Femur (tissue), 1 donor: ENCODE data around the gene CFAP69.

ENCODE experiments used
- DNase-seq: peaks from one replicate; pipeline ENCODE4 v3.0.0-alpha.2; 2017

CFAP69 gene, protein sequence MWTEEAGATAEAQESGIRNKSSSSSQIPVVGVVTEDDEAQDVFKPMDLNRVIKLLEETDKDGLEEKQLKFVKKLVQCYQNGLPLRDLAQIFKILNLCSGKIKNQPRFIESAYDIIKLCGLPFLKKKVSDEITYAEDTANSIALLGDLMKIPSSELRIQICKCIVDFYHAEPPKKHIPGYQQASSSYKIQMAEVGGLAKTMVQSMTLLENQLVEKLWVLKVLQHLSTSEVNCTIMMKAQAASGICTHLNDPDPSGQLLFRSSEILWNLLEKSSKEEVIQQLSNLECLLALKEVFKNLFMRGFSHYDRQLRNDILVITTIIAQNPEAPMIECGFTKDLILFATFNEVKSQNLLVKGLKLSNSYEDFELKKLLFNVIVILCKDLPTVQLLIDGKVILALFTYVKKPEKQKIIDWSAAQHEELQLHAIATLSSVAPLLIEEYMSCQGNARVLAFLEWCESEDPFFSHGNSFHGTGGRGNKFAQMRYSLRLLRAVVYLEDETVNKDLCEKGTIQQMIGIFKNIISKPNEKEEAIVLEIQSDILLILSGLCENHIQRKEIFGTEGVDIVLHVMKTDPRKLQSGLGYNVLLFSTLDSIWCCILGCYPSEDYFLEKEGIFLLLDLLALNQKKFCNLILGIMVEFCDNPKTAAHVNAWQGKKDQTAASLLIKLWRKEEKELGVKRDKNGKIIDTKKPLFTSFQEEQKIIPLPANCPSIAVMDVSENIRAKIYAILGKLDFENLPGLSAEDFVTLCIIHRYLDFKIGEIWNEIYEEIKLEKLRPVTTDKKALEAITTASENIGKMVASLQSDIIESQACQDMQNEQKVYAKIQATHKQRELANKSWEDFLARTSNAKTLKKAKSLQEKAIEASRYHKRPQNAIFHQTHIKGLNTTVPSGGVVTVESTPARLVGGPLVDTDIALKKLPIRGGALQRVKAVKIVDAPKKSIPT

DNA sequence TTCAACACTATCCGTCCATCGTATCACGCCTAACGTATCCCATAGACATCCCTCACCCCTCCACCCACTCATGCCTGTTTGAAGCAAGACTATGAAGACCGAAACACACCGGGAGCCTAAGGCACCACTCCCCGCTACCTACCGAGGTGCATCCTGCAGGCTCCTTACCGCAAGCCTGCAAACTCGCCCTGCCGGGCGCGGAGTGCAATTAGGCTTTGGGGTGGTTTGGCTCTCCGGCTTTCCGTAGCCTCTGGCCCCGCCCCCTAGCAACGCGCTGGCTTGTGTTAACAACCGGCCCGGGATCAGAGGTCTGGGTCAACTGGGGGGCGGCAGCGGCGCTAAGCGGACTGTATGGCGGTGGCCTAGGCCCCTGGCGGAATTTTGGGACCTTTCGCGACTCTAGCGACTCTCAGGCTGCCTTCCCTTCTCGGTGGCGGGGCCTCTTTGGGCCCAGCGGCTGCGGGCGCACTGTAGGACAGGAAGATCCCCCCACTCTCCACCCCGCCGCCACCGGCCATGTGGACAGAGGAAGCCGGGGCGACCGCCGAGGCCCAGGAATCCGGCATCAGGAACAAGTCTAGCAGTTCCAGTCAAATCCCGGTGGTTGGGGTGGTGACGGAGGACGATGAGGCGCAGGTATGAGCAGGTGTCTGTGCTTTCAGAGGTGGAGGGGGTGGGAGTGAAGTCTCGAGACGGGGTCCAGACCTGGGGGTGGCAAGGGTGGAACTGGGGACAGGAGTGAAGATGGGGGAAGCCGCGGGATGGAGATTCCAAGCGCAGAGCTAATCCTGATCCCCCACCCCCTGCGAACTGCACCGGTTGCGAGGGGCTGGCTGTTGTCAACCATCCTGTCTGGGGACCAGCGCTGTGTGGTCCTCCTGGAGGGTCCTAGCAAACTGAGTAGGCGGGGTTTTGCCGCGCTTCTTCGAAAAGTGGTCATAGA is at the start of gene CFAP69:
CFAP69 (plus strand) TSS at position 266 of the 943 bp plus-strand sequence; CDS start at position 517, 251 bp downstream.
- DNase-seq, result peak; percentile 93

DNA sequence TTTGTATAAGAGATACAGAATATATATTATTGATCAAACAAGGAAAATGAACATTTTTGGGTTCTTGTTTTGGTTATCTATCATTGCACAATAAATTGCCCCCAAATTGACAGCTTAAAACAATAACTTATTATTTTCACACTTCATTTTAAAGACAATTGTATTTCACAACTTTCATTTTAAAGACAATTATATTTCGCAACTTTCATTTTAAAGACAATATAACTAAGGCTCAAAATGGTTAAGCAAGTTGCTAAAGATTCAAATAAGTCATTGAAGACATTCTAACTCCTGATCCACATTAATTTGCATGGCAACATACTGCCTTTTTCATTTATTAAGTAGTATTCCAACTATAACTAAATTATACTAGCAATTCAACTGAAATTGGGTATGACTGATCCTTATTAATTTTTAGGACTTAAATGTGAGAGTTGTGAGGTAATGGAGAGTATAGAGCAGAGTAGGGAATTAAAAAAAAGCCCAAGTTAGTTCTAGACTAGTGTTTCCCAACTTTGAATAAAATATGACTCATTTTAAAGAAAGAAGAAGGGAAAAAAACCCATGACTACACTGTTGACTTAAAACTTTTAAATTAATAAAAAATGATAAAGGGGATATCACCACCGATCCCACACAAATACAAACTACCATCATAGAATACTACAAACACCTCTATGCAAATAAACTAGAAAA is 43.3 kb upstream of the CFAP69 start:
- no peak for DNase-seq

DNA sequence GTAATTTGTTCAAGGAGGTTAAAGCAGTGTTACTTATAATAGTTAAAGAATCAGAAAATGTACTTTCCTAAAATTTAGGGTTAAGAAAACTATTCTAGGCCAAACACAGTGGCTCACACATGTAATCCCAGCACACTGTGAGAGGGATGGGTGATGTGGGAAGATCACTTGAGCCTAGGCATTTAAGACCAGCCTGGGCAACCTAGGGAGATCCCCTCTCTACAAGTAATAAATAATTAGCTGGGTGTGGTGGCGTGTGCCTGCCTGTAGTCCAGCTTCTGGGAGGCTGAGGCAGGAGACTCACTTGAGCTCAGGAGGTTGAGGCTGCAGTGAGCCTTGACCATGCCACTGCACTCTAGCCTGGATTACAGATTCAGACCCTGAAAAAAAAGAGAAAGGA is 37.0 kb upstream of the CFAP69 start:
- no peak for DNase-seq

DNA sequence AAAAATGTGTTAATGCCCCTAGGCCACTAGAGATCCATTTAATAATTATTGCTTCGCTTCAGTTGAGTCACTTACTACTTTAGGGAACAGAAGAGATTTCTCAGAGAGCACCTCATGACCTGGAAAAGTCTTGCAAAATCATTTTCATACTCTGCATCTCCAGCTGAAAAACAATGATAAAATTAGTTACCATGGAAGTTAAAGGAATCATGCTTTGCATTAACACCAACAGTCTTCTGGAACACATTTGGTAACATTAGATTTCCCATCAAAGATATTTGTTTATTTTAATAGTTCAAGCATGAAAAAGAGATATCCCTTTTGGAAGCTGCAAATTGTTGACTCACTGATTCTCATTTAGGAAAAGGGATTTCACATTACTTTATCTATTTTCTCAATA is 35.2 kb upstream of the CFAP69 start:
- DNase-seq, result no peak

GRCh38 chr7:90210475-90210874 is 34.5 kb upstream of the CFAP69 start:
- no peak for DNase-seq

DNA sequence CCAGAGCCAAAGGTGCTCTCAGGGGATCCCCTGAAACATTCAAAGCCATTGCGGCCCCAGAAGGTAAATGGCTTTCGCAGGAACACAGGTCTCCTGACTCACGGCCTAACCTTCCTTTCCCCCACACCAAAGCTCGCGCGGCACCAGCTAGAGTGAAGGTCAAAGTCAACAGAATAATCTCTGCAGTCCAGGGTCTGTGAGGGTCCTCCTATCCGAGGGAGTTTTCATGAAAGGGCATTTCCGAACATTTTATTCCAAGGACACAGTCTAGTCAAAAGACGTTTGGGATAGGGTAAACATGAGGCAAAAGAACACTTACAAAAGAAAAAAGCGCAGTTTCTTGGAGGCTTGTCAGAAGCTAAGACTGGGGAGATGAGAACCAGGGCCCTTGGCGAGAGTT is 34.0 kb upstream of the CFAP69 start:
- peak; percentile 25 for DNase-seq

GRCh38 chr7:90211391-90212148 is 33.4 kb upstream of the CFAP69 start, which contains the start of gene STEAP2:
Gene STEAP2, plus strand, starts transcription at chr7:90211740. Its CDS starts 13,343 bp downstream, at chr7:90225083.
- peak; percentile 94 for DNase-seq

GRCh38 chr7:90212149-90212495 is 32.9 kb upstream of the CFAP69 start:
- no peak for DNase-seq

DNA sequence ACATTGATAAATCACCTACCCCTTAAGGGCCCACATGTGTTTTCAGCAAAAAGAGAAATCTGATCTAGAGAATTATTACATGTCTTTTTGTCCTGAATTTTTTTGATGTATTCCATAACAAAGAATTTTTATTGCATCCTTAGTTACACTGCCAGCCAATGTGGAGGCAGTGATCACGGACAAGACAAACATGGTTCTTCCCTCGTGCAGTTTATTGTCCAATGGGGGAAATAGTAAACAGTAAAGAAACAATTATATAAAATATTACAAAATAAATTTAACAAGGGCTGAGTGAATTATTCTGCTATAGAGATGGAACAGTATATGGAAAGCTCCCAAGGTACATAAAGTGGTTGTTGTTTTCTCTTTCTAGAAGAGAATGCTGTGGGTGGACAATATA is 31.5 kb upstream of the CFAP69 start:
- no peak for DNase-seq

- no peak for DNase-seq
Measured at GRCh38 chr7:90216080-90216674, 28.8 kb upstream of the CFAP69 start.

DNA sequence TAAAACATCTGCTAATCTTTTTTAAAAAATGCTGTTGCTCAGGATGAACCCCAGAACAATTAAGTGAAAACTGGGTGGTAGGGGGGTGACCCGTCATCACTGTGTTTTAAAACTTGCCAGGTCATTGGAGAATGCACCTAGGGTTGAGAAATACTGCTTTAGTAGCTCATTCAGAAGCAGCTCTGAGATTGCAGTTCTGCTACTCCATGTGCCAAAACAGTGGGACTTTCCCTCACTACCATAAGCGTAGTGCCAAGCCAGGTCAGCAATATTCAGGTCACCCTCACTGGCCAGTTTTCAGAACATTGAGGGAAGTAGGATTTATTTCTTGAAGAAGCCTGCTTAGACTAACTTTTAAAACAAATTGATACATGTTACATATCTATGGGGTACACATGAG is 28.2 kb upstream of the CFAP69 start:
- no peak for DNase-seq

GRCh38 chr7:90222390-90222789 is 22.6 kb upstream of the CFAP69 start:
- no peak for DNase-seq

GRCh38 chr7:90222811-90223725 is 21.9 kb upstream of the CFAP69 start:
- peak; percentile 75 for DNase-seq

DNA sequence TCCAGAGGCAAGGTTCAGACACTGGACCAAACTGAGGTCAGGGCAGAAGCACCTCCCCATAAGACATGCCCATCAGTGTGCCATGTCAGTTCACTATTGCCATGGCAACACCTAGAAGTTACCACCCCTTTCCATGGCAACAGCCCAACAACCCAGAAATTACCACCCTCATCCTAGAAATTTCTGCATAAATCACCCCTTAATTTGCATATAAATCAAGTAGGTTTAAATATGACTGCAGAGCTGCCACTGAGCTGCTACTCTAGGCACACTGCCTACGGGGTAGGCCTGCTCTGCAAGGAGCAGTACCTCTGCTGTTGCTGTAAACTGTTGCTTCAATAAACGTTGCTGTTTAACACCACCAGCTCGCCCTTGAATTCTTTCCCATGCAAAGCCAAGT is 20.8 kb upstream of the CFAP69 start:
- no peak for DNase-seq

GRCh38 chr7:90225181-90225580 is 19.8 kb upstream of the CFAP69 start:
- no peak for DNase-seq

GRCh38 chr7:90225601-90226000 is 19.4 kb upstream of the CFAP69 start:
- no peak for DNase-seq

- DNase-seq, result no peak
Measured at GRCh38 chr7:90227259-90227658, 17.7 kb upstream of the CFAP69 start.

- no peak for DNase-seq
Measured at GRCh38 chr7:90229682-90230081, 15.3 kb upstream of the CFAP69 start.

DNA sequence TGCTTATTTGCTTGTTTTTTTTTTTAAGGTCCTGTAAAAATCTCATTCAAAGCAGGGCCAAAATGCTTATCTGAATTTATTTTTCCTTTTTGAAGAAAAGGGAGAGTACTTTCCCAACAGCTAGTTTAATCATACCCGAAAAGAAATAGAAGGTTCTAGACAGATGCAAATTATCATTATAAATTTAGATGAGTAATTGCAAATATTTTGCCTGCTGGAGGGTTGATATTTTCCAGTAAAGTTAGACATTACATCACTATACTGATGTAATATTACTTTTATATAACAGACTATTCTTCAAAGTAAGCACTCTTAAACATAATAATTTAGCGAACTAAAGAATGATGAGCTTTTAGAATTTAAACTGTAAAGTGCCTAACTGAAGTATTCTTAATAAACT is 14.1 kb upstream of the CFAP69 start:
- no peak for DNase-seq

DNA sequence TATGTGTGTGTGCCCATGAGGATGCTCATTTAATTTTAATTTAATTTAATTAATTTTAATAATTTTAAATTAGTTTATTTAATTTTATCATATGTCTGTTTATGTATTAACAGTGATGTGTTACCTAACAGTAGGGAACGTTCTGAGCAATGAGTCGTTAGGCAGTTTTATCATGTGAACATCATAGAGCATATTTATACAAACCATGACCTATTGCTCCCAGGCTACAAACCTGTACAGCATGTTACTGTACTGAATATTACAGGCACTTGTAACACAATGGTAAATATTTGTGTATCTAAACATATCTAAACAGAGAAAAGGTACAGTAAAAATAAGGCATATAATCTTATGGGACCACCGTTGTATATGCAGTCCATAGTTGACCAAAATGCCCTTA is 13.7 kb upstream of the CFAP69 start:
- DNase-seq, result no peak
